ENCODE measurements around the gene ZNF26. TPM values are rescaled to one million over a fixed set of nuclear protein-coding genes. Genes with fewer than 3 reads are reported as not detected.

ZNF26 gene
- total RNA-seq, 1 donor from 2014 or later: 11.3 TPM

- H3K36me3 ChIP-seq (ENCODE audit: control insufficient read depth, insufficient read depth, low read length): peaks cover 3% of the 10 kb centered on the region
- no peaks in the 10 kb centered on the region for H3K27me3 ChIP-seq (ENCODE audit: control insufficient read depth, insufficient read depth, low read length)
- H3K4me3 ChIP-seq (ENCODE audit: low read depth, low read length): no peak overlapping the region
- DNase-seq (ENCODE audit: low read depth): no peak
- TF ChIP-seq, protein P1, sequence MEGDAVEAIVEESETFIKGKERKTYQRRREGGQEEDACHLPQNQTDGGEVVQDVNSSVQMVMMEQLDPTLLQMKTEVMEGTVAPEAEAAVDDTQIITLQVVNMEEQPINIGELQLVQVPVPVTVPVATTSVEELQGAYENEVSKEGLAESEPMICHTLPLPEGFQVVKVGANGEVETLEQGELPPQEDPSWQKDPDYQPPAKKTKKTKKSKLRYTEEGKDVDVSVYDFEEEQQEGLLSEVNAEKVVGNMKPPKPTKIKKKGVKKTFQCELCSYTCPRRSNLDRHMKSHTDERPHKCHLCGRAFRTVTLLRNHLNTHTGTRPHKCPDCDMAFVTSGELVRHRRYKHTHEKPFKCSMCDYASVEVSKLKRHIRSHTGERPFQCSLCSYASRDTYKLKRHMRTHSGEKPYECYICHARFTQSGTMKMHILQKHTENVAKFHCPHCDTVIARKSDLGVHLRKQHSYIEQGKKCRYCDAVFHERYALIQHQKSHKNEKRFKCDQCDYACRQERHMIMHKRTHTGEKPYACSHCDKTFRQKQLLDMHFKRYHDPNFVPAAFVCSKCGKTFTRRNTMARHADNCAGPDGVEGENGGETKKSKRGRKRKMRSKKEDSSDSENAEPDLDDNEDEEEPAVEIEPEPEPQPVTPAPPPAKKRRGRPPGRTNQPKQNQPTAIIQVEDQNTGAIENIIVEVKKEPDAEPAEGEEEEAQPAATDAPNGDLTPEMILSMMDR (IDR thresholded peaks at IDR 0.05; ENCODE audit: insufficient read depth, low read length, poor library complexity, severe bottlenecking): no peak
Observed at GRCh38 chr12:133046698-133047097, 60.5 kb downstream of the ZNF26 start.

- TF ChIP-seq, protein P1 (IDR thresholded peaks at IDR 0.05; ENCODE audit: insufficient read depth, low read length, poor library complexity, severe bottlenecking): no peak
- H3K36me3 ChIP-seq (ENCODE audit: control insufficient read depth, insufficient read depth, low read length): peaks cover 2% of the 10 kb centered on the region
- H3K27me3 ChIP-seq (ENCODE audit: control insufficient read depth, insufficient read depth, low read length): no peaks in the 10 kb centered on the region
- DNase-seq (ENCODE audit: low read depth): no peak
- H3K4me3 ChIP-seq (ENCODE audit: low read depth, low read length): no peak overlapping the region
Observed at GRCh38 chr12:133057446-133057845, 71.3 kb downstream of the ZNF26 start.

DNA sequence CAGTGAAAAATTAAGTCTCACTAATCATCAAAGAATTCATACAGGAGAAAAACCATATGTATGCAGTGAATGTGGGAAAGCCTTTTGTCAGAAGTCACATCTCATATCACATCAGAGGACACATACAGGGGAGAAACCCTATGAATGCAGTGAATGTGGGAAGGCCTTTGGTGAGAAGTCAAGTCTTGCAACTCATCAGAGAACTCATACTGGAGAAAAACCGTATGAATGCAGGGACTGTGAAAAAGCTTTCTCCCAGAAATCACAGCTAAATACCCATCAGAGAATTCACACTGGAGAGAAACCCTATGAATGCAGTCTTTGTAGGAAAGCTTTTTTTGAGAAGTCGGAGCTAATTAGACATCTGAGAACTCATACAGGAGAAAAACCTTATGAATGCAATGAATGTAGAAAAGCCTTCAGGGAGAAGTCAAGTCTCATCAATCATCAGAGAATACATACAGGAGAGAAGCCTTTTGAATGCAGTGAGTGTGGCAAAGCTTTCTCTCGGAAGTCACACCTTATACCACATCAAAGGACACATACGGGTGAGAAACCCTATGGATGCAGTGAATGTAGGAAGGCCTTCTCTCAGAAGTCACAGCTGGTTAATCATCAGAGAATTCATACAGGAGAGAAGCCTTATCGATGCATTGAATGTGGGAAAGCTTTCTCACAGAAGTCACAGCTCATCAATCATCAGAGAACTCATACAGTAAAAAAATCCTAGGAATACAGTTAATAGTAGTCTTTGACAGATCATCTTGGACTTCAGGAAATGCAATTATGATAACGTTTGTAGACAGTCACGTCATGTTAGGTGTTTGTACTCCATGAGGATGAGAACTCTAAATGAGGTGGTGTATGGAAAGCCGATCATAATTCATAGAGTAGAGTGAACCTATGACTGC lies 72.3 kb downstream of the ZNF26 start:
- no peak for DNase-seq (ENCODE audit: low read depth)
- H3K27me3 ChIP-seq (ENCODE audit: control insufficient read depth, insufficient read depth, low read length): no peaks in the 10 kb centered on the region
- TF ChIP-seq, protein P1 (IDR thresholded peaks at IDR 0.05; ENCODE audit: insufficient read depth, low read length, poor library complexity, severe bottlenecking): no peak
- H3K4me3 ChIP-seq (ENCODE audit: low read depth, low read length): no peak overlapping the region
- H3K36me3 ChIP-seq (ENCODE audit: control insufficient read depth, insufficient read depth, low read length): peaks cover 2% of the 10 kb centered on the region

- DNase-seq (ENCODE audit: low read depth): no peak
- no peak overlapping the region for H3K4me3 ChIP-seq (ENCODE audit: low read depth, low read length)
- TF ChIP-seq, protein P1 (IDR thresholded peaks at IDR 0.05; ENCODE audit: insufficient read depth, low read length, poor library complexity, severe bottlenecking): no peak
- H3K36me3 ChIP-seq (ENCODE audit: control insufficient read depth, insufficient read depth, low read length): peaks cover 2% of the 10 kb centered on the region
- H3K27me3 ChIP-seq (ENCODE audit: control insufficient read depth, insufficient read depth, low read length): no peaks in the 10 kb centered on the region
Observed at GRCh38 chr12:133061954-133062353, 75.8 kb downstream of the ZNF26 start.

- no peaks in the 10 kb centered on the region for H3K27me3 ChIP-seq (ENCODE audit: control insufficient read depth, insufficient read depth, low read length)
- no peak for DNase-seq (ENCODE audit: low read depth)
- H3K4me3 ChIP-seq (ENCODE audit: low read depth, low read length): no peak overlapping the region
- H3K36me3 ChIP-seq (ENCODE audit: control insufficient read depth, insufficient read depth, low read length): no peaks in the 10 kb centered on the region
- TF ChIP-seq, protein P1 (IDR thresholded peaks at IDR 0.05; ENCODE audit: insufficient read depth, low read length, poor library complexity, severe bottlenecking): no peak
Observed at GRCh38 chr12:133063556-133063955, 77.4 kb downstream of the ZNF26 start.

Data from kidney epithelial cell (primary cell).